ENCODE results near the gene KCTD19.

GRCh38 chr16:67310561-67310960, 16.0 kb downstream of the KCTD19 start:
- TF ChIP-seq CTCF (IDR thresholded peaks at IDR 0.05) (no peak), POLR2A (IDR thresholded peaks at IDR 0.05) (no peak), POLR2AphosphoS5 (IDR thresholded peaks at IDR 0.05; ENCODE audit: insufficient read depth in 1 of 2, low read depth in 1 of 2) (no peak)

Data from vagina (tissue), 2 donors.